GM19035 (cell line): ENCODE measurements around the gene GBP7.

Experiments used
- ATAC-seq: cut with Tn5 transposase; IDR thresholded peaks from one replicate; pipeline ENCODE4 v1.9.1; 2021; ENCODE audit not compliant: unreplicated experiment

GBP7 gene

DNA sequence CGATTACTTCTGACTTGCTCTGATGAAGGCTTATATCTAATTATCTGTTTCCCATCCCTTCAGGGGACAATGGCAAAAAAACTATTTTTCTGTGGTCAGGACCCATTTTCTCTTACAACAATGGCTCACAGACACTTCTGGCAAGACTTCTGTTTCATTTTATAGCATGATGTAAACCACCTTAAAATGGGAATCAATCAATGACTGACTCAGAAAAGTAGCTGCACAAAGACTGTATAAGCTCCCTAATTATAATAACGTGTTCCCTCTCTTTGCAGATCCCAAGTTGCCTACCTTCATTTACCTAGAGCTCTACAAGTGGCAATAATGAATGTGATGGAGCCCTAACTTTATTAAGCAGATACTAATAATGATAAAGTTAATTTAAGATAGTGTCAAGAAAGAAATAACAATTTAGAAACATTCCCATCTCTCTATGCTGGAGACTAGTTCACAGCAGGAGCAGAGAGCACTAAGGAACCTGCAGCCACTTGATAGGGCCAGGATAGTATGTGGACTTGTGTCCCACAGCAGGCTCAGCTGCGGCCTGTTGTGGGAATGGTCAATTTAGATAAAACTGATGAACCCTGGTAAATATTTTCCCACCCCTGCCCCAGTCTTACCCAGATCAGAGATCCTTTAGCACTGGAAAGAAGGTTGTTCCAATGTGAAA is 50.4 kb downstream of the GBP7 start:
- ATAC-seq, result peak; percentile 35

DNA sequence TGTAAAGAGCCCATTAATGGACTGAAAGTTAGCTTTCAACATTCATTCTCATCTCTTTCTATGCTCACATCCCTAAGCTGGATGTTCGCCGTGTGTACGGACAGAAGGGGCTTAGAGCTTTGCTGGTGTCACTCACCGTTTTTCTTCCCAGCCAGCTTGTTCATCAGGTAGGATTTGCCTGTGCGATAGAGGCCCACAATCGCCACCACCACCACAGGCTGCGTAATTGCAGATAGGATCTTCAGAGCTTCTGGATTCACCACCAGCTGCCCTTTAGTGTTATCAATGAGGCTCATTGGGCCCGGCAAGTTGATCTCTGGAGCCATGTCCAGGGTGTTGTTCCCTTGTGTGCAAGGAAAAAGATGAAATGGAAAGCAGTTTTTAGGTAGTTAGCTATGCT is 54.2 kb downstream of the GBP7 start:
- no peak for ATAC-seq

DNA sequence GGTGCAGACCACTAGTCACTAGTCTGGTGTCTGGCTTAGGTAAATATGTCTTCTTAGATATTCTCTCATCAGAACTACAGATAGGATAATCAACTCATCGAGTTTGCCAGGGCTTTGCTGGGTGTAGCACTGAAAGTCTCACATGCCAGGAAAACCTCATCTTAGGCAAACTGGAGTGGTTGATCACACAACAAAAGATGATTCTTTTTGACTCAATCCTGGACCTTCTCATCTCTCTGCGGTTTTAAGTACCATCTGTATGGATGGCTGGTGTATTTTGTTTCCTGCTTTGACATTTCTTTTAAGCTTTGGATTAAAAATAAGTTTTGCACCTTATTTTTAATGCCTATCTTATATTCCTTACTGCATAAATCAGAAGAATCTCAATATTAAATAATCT is 61.1 kb downstream of the GBP7 start:
- no peak for ATAC-seq

DNA sequence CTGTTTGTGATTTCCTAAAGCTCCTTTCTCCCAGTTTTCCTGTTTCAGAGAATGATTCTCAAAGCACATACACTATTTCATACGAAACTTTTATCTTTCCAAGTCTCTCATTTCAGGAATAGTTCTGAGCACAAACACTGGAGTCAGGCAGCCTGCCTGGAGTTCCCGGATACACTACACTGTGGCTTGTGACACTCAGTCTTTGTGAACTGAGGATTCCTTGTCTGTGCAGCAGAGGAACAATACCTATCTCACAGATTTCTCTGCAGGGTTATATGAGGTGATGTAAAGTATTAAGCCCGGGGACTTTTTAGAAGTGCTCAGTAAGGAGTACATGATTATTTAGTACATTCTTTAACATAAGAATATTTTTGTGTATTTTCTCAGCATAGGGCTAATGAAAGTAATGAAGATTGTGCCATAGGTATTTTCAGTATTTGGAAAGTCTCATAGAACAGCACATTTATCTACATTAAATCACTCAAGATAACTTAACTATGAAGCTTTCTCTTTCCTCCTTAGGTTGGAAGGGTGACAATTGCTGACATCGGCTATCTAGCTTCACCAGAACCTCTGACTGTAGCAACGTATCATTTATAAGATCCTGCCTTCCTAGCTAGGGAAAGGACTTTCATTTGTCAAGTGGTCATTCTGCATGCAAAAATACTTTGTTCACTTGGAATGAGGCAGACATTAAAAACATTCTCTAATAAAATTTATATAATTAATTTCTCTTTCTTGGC is 62.8 kb downstream of the GBP7 start:
- no peak for ATAC-seq

DNA sequence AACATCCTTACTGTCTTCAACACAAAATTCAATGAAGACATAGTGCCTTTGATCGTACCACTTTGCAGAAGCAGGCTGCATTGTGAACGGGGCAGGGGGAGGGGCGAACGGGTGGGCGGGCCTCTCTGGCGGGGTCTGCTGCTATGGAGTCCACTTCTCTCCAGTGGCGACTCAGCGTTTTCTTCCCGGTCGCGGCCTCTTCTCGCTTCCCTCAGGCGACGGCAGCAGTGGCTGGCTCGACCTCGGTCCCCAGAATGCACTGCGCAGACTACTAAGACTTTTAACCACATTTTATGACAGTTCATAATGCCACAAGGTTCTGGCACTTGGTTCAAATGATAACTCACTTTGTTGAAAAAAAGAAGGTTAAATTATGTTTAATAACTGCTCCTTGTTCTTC is 71.1 kb downstream of the GBP7 start:
- ATAC-seq, result no peak

DNA sequence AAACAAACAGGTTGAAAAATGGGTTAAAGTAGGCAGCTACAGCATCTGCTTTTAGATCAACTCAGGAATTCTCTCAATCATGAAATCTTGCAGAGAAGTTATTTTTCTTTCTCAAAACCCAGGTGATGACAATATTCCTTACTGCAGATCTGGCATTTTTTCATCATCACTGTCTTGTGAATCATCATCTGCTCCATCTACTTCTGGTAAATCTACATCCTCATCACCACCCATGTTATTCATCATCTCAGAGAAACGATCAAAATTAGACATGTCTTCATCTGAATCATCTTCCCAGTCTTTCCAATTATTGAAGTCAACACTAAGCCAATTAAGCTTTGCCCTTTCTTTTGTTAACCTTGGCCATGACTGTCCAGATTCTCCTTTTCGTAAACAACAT is 71.7 kb downstream of the GBP7 start:
- ATAC-seq, result no peak

DNA sequence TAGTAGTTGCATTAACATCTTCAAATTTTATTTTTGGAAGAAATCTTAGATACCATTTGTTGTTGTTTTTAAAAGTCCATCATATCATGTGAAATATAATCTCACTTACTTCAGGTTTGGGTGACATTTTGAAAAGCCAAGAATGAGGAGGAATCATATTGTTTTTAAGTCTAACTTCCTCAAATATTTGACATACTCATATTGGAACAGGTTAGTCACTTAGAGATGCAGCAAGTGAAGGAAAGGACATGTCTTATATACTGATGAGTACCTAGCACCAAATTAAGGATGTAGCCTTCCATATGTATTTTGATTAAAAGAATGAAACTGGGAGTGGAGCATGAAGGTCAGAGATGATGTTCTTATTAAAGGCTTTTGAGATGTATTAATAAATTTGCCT is 73.8 kb downstream of the GBP7 start:
- ATAC-seq, result no peak

DNA sequence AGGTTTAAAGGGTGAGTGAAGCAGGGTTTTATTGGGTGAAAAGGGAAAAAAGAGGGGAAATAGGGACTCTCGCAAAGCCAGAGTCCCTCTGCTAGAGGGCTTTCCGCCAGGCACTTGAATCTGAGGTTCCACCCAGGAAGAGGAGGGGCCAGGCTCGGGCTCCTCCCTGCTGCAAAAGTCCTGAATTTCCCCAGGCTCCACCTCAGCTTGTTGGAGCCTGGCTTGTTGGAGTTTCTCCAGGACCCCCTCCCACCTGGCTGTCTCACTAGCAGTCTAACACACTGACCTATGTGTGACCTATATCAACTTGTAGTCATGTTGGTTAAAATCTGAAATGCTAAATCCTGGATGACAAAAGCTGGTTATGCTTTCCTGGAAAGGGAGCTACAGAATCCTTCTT is 75.4 kb downstream of the GBP7 start:
- no peak for ATAC-seq

DNA sequence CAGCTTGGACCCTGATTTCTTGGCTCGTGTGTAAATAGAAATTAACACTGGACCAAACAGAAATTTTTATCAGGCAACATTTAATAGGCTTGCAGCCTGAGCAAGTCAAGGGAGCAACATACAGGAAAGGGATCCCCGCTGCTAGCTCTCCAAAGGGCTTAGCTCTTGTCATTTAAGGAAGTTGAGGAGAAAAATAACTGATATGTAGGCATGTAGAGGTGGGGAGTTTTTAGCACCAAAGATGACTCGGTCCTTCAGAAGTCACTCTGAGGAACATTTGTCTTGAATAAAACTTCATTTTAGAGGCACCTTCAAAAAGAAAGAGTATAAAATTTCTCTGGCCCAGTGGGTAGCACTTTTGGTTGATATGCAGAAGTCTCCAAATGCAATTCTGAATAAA is 76.9 kb downstream of the GBP7 start:
- ATAC-seq, result no peak

DNA sequence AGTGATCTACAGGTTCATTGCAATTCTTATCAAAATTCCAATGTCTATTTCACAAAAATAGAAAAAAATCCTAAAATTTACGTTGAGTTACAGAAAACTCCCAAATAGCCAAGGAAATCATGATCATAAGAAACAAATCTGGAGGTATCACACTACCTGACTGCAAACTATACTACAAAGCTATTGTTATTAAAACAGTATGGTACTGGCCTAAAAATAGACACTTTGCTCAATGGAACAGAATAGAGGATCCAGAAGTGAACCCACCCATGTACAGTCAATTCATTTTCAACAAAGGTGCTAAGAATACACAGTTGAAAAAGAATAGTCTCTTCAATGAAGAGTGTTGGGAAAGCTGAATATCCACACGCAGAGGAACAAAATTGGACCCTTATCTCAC is 80.1 kb downstream of the GBP7 start:
- no peak for ATAC-seq

DNA sequence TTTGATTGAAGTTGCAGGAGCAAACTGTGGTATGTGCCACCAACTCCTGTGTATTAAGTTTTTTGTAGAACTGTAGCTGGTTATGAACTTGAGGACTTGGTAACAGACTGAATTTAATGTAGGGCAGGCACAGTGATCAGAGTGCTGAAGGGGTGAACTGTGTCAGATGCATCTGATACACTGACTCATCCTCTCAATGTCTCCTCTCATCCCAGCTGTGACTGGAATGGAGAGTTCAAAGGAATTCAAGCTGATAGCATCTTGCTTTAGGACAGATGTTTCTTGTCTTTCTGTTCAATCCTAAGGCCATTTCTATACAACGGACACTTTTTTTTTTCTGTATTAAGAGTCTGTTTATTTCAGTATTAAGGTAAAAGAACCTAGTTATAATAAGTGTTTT is 85.8 kb downstream of the GBP7 start:
- no peak for ATAC-seq

DNA sequence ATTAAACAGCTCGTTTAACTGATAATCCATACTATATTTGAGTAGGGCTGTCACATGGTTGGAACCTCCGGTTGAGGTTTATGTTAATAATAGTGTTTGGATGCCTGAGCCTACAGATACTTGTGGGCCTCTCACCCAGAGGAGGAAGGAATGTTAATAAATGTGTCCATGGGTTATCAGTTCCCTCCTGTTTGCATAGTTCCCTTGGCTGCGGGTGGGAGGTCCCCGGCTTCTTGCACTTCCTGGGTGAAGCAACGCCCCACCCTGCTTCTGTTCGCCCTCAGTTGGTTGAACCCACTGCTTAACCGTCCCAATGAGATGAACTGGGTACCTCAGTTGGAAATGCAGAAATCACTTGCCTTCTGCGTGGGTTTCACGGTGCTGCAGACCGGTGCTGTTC is 87.2 kb downstream of the GBP7 start:
- no peak for ATAC-seq

DNA sequence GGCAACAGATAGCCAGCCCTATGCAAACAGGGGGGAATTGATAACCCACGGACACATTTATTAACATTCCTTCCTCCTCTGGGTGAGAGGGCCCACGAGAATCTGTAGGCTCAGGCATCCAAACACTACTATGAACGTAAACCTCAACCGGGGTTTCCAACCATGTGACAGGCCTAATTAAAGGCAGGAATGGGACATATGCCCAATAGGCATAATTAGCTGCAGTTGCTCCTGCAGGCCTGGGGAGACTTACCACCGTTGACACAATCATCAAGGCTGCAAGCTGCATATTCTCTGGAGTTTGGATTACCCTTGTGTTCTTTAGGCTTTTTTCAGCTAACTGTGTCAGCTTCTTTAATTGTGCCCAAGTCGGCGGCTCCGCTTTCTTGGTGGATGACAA is 88.6 kb downstream of the GBP7 start:
- ATAC-seq, result no peak

DNA sequence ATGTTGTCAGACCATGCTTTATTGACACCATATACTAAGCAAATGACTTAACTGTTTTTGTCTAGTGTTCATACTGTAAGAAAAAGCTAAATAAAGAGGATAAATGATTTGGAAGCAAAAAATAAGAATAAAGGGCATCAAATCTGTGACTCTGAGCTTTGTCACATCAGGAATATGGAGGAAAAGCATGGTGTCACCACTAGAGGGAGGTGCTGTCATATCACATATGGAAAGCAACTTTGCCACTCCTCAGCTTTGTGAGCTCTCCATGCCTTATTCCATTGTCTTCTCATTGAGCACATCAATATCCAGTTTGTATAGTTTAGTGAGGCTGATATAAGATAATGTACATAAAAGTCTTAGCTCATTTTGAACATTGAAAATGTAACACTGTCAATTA is 90.0 kb downstream of the GBP7 start:
- ATAC-seq, result no peak
